CD4-positive, alpha-beta T cell (primary cell): ENCODE measurements around the gene ANKRD40. TPM values are rescaled to one million over a fixed set of nuclear protein-coding genes. Genes with fewer than 3 reads are reported as not detected.

Source experiments
- ATAC-seq: fragments of 200-7000 bp; cut with Tn5 transposase; one replicate; pipeline ENCODE4 v1.10.0; 2022; ENCODE audit warnings: mild to moderate bottlenecking; ENCODE audit not compliant: poor library complexity
- CTCF ChIA-PET: fragments of 350-600 bp; sonication (Branson Sonifier 250); formaldehyde crosslinking; loops from one replicate; lab custom pipeline; 2021; ENCODE audit warnings: antibody characterized with exemption, inconsistent platforms; lab: Charles Lee
- POLR2A ChIA-PET: fragments of 350-600 bp; sonication (Branson Sonifier 250); formaldehyde crosslinking; loops from one replicate; lab custom pipeline; 2021; ENCODE audit warnings: antibody characterized with exemption, inconsistent platforms; lab: Charles Lee
- DNase-seq, 14 experiments: peaks; one replicate each; pipeline ENCODE4 v3.0.0-alpha.2; 2013 to 2020; ENCODE audit warnings: mixed read lengths in 2 of 14
- H3K27ac ChIP-seq, 2 donors: one replicate each; pipeline versions ENCODE4 v1.5.1 to v1.7.0; 2013; ENCODE audit warnings: low read length in 2 of 2, low read depth in 1 of 2, mild to moderate bottlenecking in 1 of 2
- H3K27me3 ChIP-seq, 2 experiments: 1 replicate in 1 of 2; 2 replicates in 1 of 2; pipeline versions ENCODE4 v1.6.1 to v1.7.0; 2013; ENCODE audit warnings: low read length in 2 of 2, control low read depth in 1 of 2, mild to moderate bottlenecking in 1 of 2, moderate library complexity in 1 of 2; ENCODE audit not compliant: insufficient read depth in 2 of 2, control insufficient read depth in 1 of 2
- H3K36me3 ChIP-seq: one replicate; pipeline ENCODE4 v1.6.1; 2013; ENCODE audit warnings: low read length, control low read depth; ENCODE audit not compliant: insufficient read depth
- H3K4me1 ChIP-seq: one replicate; pipeline ENCODE4 v1.6.1; 2013; ENCODE audit warnings: low read length, control low read depth; ENCODE audit not compliant: insufficient read depth
- H3K4me3 ChIP-seq: one replicate; pipeline ENCODE4 v1.5.1; 2013; ENCODE audit warnings: mild to moderate bottlenecking, low read length, moderate library complexity
- H3K9me3 ChIP-seq, 2 experiments: 1 replicate in 1 of 2; 2 replicates in 1 of 2; pipeline versions ENCODE4 v1.6.1 to v1.7.0; 2013; ENCODE audit warnings: low read length in 2 of 2, mild to moderate bottlenecking in 2 of 2, control low read depth in 1 of 2, moderate library complexity in 1 of 2; ENCODE audit not compliant: control insufficient read depth in 1 of 2, insufficient read depth in 1 of 2
- H3K27ac Mint-ChIP-seq: one replicate; pipeline ENCODE4 v1.8.0; 2020; ENCODE audit warnings: mixed read lengths
- H3K27me3 Mint-ChIP-seq: one replicate; pipeline ENCODE4 v1.8.0; 2021; ENCODE audit warnings: mixed read lengths
- H3K36me3 Mint-ChIP-seq: one replicate; pipeline ENCODE4 v1.8.0; 2021; ENCODE audit warnings: low read depth, mixed read lengths
- H3K4me1 Mint-ChIP-seq: one replicate; pipeline ENCODE4 v1.8.0; 2021; ENCODE audit warnings: low read depth, mixed read lengths
- H3K4me3 Mint-ChIP-seq: one replicate; pipeline ENCODE4 v1.8.0; 2020; ENCODE audit warnings: mild to moderate bottlenecking, mixed read lengths
- H3K9me3 Mint-ChIP-seq: one replicate; pipeline ENCODE4 v1.8.0; 2020; ENCODE audit warnings: mixed read lengths
- CTCF ChIP-seq: fragments of 200-600 bp; IDR thresholded peaks from one replicate; pipeline ENCODE4 v1.8.0; 2022; ENCODE audit warnings: antibody characterized with exemption, mild to moderate bottlenecking
- intact Hi-C, 2 experiments: fragments of 100-400 bp; cut with DNase I in 1 of 2; cut with micrococcal nuclease in 1 of 2; formaldehyde crosslinking; loops; one replicate each; pipeline versions ENCODE4 v1.15.1 to v1.9.0; 2023 to 2025; cut with DNase I, micrococcal nuclease
- total RNA-seq, 174 experiments: library from RNA in 2 of 174; stranded (reverse) in 2 of 174; gene quantifications; one replicate each; pipeline ENCODE4 v1.2.3 and lab custom pipeline; 2021 to 2026

The ANKRD40 gene
- total RNA-seq, 2 experiments from 2014 or later: 22.8 to 24.0 TPM

- Histone ChIP-seq H3K27me3 (no peaks in the 10 kb centered on the region), H3K4me3 (no peak overlapping the region), H3K9me3 (peaks cover 0 to 7% of the 10 kb centered on the region in 2 experiments), H3K27ac (no peak overlapping the region), H3K4me1 (peaks cover 10% of the 10 kb centered on the region), H3K36me3 (no peaks in the 10 kb centered on the region)
- Mint-ChIP-seq H3K4me1 (no peaks in the 10 kb centered on the region), H3K4me3 (no peak overlapping the region), H3K9me3 (no peaks in the 10 kb centered on the region), H3K36me3 (no peaks in the 10 kb centered on the region), H3K27me3 (peaks cover 3% of the 10 kb centered on the region), H3K27ac (no peak overlapping the region)
- no peak for ATAC-seq
- DNase-seq: no peak
- intact Hi-C loops: no loop called here
- no peak for TF ChIP-seq CTCF
- CTCF ChIA-PET: interaction anchor here (0.5 kb wide), 1 partner anchor 9 kb away, joined by 4 read pairs; no protein-coding TSS in a partner anchor
- POLR2A ChIA-PET: no interaction called here
Observed at GRCh38 chr17:50656509-50656908, 51.2 kb downstream of the ANKRD40 start.

- TF ChIP-seq CTCF: no peak
- Mint-ChIP-seq H3K4me3 (no peak overlapping the region), H3K27ac (no peak overlapping the region), H3K9me3 (no peaks in the 10 kb centered on the region), H3K4me1 (no peaks in the 10 kb centered on the region), H3K27me3 (peaks cover 3% of the 10 kb centered on the region), H3K36me3 (no peaks in the 10 kb centered on the region)
- DNase-seq (no peak), ATAC-seq (no peak)
- no peak overlapping the region for H3K27ac ChIP-seq
- CTCF ChIA-PET: interaction anchor here (0.6 kb wide), 1 partner anchor 156 kb away, joined by 3 read pairs; no protein-coding TSS in a partner anchor
- peaks cover 0 to 2% of the 10 kb centered on the region in 2 experiments for H3K27me3 ChIP-seq
- intact Hi-C loops: no loop called here
- no peaks in the 10 kb centered on the region for H3K4me1 ChIP-seq
- H3K36me3 ChIP-seq: no peaks in the 10 kb centered on the region
- peaks cover 0 to 9% of the 10 kb centered on the region in 2 experiments for H3K9me3 ChIP-seq
- no peak overlapping the region for H3K4me3 ChIP-seq
- POLR2A ChIA-PET: no interaction called here
Observed at GRCh38 chr17:50653738-50654137, 54.0 kb downstream of the ANKRD40 start.

- no peak for DNase-seq
- POLR2A ChIA-PET: no interaction called here
- CTCF ChIA-PET: no interaction called here
- no peaks in the 10 kb centered on the region for H3K36me3 ChIP-seq
- Mint-ChIP-seq H3K4me1 (no peaks in the 10 kb centered on the region), H3K36me3 (no peaks in the 10 kb centered on the region), H3K27me3 (peaks cover 13% of the 10 kb centered on the region), H3K4me3 (no peak overlapping the region), H3K27ac (no peak overlapping the region), H3K9me3 (no peaks in the 10 kb centered on the region)
- H3K4me3 ChIP-seq: no peak overlapping the region
- ATAC-seq: no peak
- H3K27ac ChIP-seq: no peak overlapping the region
- peaks cover 0 to 11% of the 10 kb centered on the region in 2 experiments for H3K9me3 ChIP-seq
- TF ChIP-seq CTCF: no peak
- intact Hi-C loops: no loop called here
- no peaks in the 10 kb centered on the region for H3K4me1 ChIP-seq
- peaks cover 0 to 2% of the 10 kb centered on the region in 2 experiments for H3K27me3 ChIP-seq
Observed at GRCh38 chr17:50651661-50652060, 56.1 kb downstream of the ANKRD40 start.
